Osteocyte (in vitro differentiated cells): ENCODE data around the gene TARBP2. TPM values are rescaled to one million over a fixed set of nuclear protein-coding genes. Genes with fewer than 3 reads are reported as not detected.

ENCODE experiments used
- DNase-seq: peaks from one replicate; pipeline ENCODE4 v3.0.0; 2021; ENCODE audit warnings: mixed read lengths; ENCODE audit not compliant: unreplicated experiment; ENCODE audit errors: extremely low spot score
- H3K27ac Mint-ChIP-seq: one replicate; pipeline ENCODE4 v1.8.0; 2021; ENCODE audit warnings: mild to moderate bottlenecking, mixed read lengths; ENCODE audit not compliant: unreplicated experiment
- H3K27me3 Mint-ChIP-seq: one replicate; pipeline ENCODE4 v1.8.0; 2021; ENCODE audit warnings: mixed read lengths; ENCODE audit not compliant: unreplicated experiment
- H3K36me3 Mint-ChIP-seq: one replicate; pipeline ENCODE4 v1.8.0; 2021; ENCODE audit warnings: mixed read lengths; ENCODE audit not compliant: unreplicated experiment
- H3K4me1 Mint-ChIP-seq: one replicate; pipeline ENCODE4 v1.8.0; 2021; ENCODE audit warnings: mixed read lengths; ENCODE audit not compliant: unreplicated experiment
- H3K4me3 Mint-ChIP-seq: one replicate; pipeline ENCODE4 v1.8.0; 2021; ENCODE audit warnings: mild to moderate bottlenecking, moderate library complexity, mixed read lengths; ENCODE audit not compliant: unreplicated experiment
- H3K9me3 Mint-ChIP-seq: one replicate; pipeline ENCODE4 v1.8.0; 2021; ENCODE audit warnings: mixed read lengths; ENCODE audit not compliant: unreplicated experiment
- CTCF ChIP-seq: fragments of 200-600 bp; sonication (generic); IDR thresholded peaks from 2 replicates; pipeline ENCODE4 v1.5.0; 2021; ENCODE audit warnings: antibody characterized with exemption, mild to moderate bottlenecking, moderate library complexity
- total RNA-seq: library from RNA; stranded (reverse); gene quantifications from 2 replicates; pipeline ENCODE4 v1.2.1, GENCODE V29; 2021

Gene TARBP2
- total RNA-seq, 1 donor from 2014 or later: 33.9 TPM

DNA sequence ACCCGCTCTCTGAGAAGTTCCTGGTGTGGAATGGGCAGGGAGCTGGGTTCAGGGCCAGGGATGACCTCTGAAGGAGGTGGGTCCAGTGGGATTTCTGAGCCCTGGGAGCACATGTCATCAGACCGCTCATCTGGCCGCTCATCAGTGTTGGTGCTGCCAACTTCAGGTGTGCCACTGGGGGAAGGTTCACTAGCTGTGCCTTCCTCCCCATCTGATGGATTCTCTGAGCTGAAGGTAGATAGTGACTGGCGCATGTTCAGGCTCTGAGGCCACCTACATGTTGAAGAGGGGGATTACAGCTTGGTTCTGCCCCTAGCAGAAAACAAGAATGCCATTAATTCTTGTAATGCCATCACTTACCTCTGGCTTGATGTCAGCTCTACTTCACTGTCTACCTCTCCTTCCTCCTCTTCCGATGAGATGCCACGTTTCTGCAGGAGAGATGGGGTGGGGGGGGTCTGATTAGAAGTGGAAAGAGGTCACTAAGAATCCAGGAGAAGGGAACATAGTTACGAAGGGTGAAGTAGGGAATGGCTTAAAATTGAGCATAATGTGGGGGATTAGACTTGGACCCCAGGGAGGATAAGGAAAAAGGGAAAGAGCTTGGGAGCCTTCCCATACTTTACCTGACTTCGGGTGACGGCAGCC is 19.0 kb upstream of the TARBP2 start:
- TF ChIP-seq CTCF: peak; percentile 25
- Mint-ChIP-seq H3K4me1 (peaks cover 10% of the 10 kb centered on the region), H3K9me3 (no peaks in the 10 kb centered on the region), H3K4me3 (no peak overlapping the region), H3K27ac (peak overlapping the region; percentile 71), H3K27me3 (no peaks in the 10 kb centered on the region), H3K36me3 (peaks cover 34% of the 10 kb centered on the region)
- no peak for DNase-seq

- H3K4me1 Mint-ChIP-seq: peaks cover 10% of the 10 kb centered on the region
- TF ChIP-seq CTCF: no peak
- H3K9me3 Mint-ChIP-seq: no peaks in the 10 kb centered on the region
- H3K36me3 Mint-ChIP-seq: peaks cover 31% of the 10 kb centered on the region
- DNase-seq: no peak
- no peaks in the 10 kb centered on the region for H3K27me3 Mint-ChIP-seq
- H3K4me3 Mint-ChIP-seq: no peak overlapping the region
- peak overlapping the region; percentile 71 for H3K27ac Mint-ChIP-seq
These were observed 18.4 kb upstream of the TARBP2 start for GRCh38 chr12:53482626-53483168.

DNA sequence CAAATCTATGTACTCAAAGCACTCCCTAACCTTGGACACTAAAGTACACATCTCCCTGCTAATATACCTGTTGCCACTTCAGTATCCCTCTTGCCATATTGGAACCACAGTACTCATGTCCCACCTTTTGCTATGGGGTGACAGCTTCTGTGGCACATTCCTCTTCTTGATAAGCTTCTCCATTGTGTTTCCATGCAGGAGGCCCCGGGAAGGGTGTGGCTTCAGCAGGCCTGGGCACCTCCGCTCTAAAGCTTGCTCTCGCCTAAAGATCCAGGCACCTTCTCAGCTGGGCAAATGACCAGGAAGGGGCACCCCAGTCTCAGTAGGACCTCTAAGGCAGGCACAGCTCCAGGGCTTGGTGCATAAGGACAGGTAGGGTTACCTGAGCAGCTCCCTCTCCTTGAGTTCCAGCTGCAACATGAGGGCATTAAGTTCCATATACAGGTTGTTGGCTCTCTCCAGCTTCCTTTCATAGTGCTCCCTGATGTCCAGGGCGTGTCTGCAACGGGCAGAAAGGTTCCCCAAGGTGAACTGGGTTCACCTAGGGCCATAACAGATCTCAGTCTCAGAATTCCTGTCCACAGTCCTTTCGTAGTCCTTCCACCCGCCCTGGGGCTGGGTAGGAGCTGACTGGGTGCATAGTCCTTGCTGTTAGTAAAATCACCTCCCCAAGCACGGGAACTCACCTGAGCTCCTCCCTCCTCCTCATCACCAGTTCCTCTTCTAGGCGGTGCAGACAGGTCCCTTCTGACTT is 17.7 kb upstream of the TARBP2 start:
- no peaks in the 10 kb centered on the region for H3K27me3 Mint-ChIP-seq
- DNase-seq: no peak
- no peak for TF ChIP-seq CTCF
- no peak overlapping the region for H3K4me3 Mint-ChIP-seq
- H3K4me1 Mint-ChIP-seq: peaks cover 6% of the 10 kb centered on the region
- peaks cover 29% of the 10 kb centered on the region for H3K36me3 Mint-ChIP-seq
- no peaks in the 10 kb centered on the region for H3K9me3 Mint-ChIP-seq
- no peak overlapping the region for H3K27ac Mint-ChIP-seq

- Mint-ChIP-seq H3K36me3 (peaks cover 27% of the 10 kb centered on the region), H3K27ac (no peak overlapping the region), H3K4me3 (no peak overlapping the region), H3K9me3 (no peaks in the 10 kb centered on the region), H3K4me1 (peaks cover 6% of the 10 kb centered on the region), H3K27me3 (no peaks in the 10 kb centered on the region)
- DNase-seq: no peak
- no peak for TF ChIP-seq CTCF
These were observed 17.1 kb upstream of the TARBP2 start for GRCh38 chr12:53483979-53484377.
